Mesenchymal stem cell (in vitro differentiated cells and primary cell): ENCODE measurements around the gene PSMG3.
A peak's percentile ranks its signal among the peaks of the same experiment; 100 is the strongest.

ENCODE experiments used
- DNase-seq: peaks from one replicate; pipeline ENCODE4 v3.0.0-alpha.2; 2013
- H2AFZ ChIP-seq: one replicate; pipeline ENCODE4 v1.6.1; 2013; ENCODE audit warnings: low read depth, mild to moderate bottlenecking, control low read depth, inconsistent platforms, low read length, moderate library complexity
- H2AK5ac ChIP-seq: 2 replicates; pipeline ENCODE4 v1.6.1; 2013; ENCODE audit warnings: low read length, moderate library complexity, mild to moderate bottlenecking, inconsistent platforms; ENCODE audit not compliant: severe bottlenecking
- H2BK120ac ChIP-seq: one replicate; pipeline ENCODE4 v1.6.1; 2013; ENCODE audit warnings: low read depth, mild to moderate bottlenecking, inconsistent platforms, low read length, moderate library complexity
- H2BK12ac ChIP-seq, 2 experiments: one replicate each; pipeline ENCODE4 v1.6.1; 2013; ENCODE audit warnings: inconsistent platforms in 2 of 2, low read length in 2 of 2, mild to moderate bottlenecking in 2 of 2, moderate library complexity in 2 of 2, control low read depth in 1 of 2
- H2BK15ac ChIP-seq: one replicate; pipeline ENCODE4 v1.6.1; 2013; ENCODE audit warnings: mild to moderate bottlenecking, low read depth, inconsistent platforms; ENCODE audit not compliant: poor library complexity, severe bottlenecking
- H2BK5ac ChIP-seq: 2 replicates; pipeline ENCODE4 v1.6.1; 2013; ENCODE audit warnings: low read depth, mild to moderate bottlenecking, low read length, control low read depth, inconsistent platforms; ENCODE audit not compliant: poor library complexity, severe bottlenecking
- H3K14ac ChIP-seq, 2 experiments: one replicate each; pipeline ENCODE4 v1.6.1; 2013; ENCODE audit warnings: inconsistent platforms in 2 of 2, low read length in 2 of 2, control low read depth in 1 of 2, mild to moderate bottlenecking in 1 of 2, moderate library complexity in 1 of 2
- H3K18ac ChIP-seq, 2 experiments: one replicate each; pipeline ENCODE4 v1.6.1; 2013; ENCODE audit warnings: inconsistent platforms in 2 of 2, low read length in 2 of 2, control low read depth in 1 of 2, low read depth in 1 of 2, mild to moderate bottlenecking in 1 of 2
- H3K23ac ChIP-seq, 2 experiments: one replicate each; pipeline ENCODE4 v1.6.1; 2013; ENCODE audit warnings: inconsistent platforms in 2 of 2, low read length in 2 of 2, mild to moderate bottlenecking in 2 of 2, moderate library complexity in 2 of 2, control low read depth in 1 of 2
- H3K27ac ChIP-seq: 2 replicates; pipeline ENCODE4 v1.5.1; 2013; ENCODE audit warnings: mild to moderate bottlenecking, moderate library complexity, low read length, control low read depth, inconsistent platforms; ENCODE audit not compliant: poor library complexity, severe bottlenecking
- H3K27me3 ChIP-seq, 2 experiments: 2 replicates each; pipeline versions ENCODE4 v1.6.1 to v1.7.0; 2013; ENCODE audit warnings: low read length in 2 of 2, mild to moderate bottlenecking in 2 of 2, moderate library complexity in 2 of 2, control low read depth in 1 of 2, inconsistent platforms in 1 of 2; ENCODE audit not compliant: control insufficient read depth in 1 of 2, insufficient read depth in 1 of 2
- H3K36me3 ChIP-seq, 2 experiments: 2 replicates each; pipeline versions ENCODE4 v1.6.1 to v1.7.0; 2013; ENCODE audit warnings: low read length in 2 of 2, control low read depth in 1 of 2, inconsistent platforms in 1 of 2, low read depth in 1 of 2, mild to moderate bottlenecking in 1 of 2; ENCODE audit not compliant: insufficient read depth in 2 of 2, control insufficient read depth in 1 of 2
- H3K4ac ChIP-seq, 2 experiments: one replicate each; pipeline ENCODE4 v1.6.1; 2013; ENCODE audit warnings: inconsistent platforms in 2 of 2, low read length in 2 of 2, mild to moderate bottlenecking in 2 of 2, moderate library complexity in 2 of 2, control low read depth in 1 of 2, low read depth in 1 of 2
- H3K4me1 ChIP-seq: 2 replicates; pipeline ENCODE4 v1.6.1; 2013; ENCODE audit warnings: low read depth, low read length, control low read depth; ENCODE audit not compliant: control insufficient read depth, insufficient read depth
- H3K4me2 ChIP-seq: 2 replicates; pipeline ENCODE4 v1.6.1; 2013; ENCODE audit warnings: low read length, mild to moderate bottlenecking, inconsistent platforms; ENCODE audit not compliant: poor library complexity, severe bottlenecking
- H3K4me3 ChIP-seq, 2 experiments: 2 replicates each; pipeline versions ENCODE4 v1.5.1 to v1.7.0; 2013; ENCODE audit warnings: low read length in 2 of 2, mild to moderate bottlenecking in 2 of 2, control low read depth in 1 of 2, low read depth in 1 of 2; ENCODE audit not compliant: insufficient read depth in 1 of 2
- H3K79me1 ChIP-seq: replicated peaks from 2 replicates; pipeline ENCODE4 v1.6.1; 2013; ENCODE audit warnings: mild to moderate bottlenecking, control low read depth, low read length, inconsistent platforms; ENCODE audit not compliant: poor library complexity, severe bottlenecking
- H3K9ac ChIP-seq: 2 replicates; pipeline ENCODE4 v1.7.0; 2013; ENCODE audit warnings: mild to moderate bottlenecking, low read length, moderate library complexity
- H3K9me3 ChIP-seq: 2 replicates; pipeline ENCODE4 v1.7.0; 2013; ENCODE audit warnings: mild to moderate bottlenecking, low read length; ENCODE audit not compliant: control insufficient read depth
- H4K8ac ChIP-seq: one replicate; pipeline ENCODE4 v1.6.1; 2013; ENCODE audit warnings: inconsistent platforms, mild to moderate bottlenecking, low read length, moderate library complexity
- H4K91ac ChIP-seq: one replicate; pipeline ENCODE4 v1.6.1; 2013; ENCODE audit warnings: mild to moderate bottlenecking, low read length, inconsistent platforms
- WGBS: methylation state at CpG from one replicate; pipeline ENCODE4 v1.1.7; 2013; ENCODE audit warnings: mixed read lengths; 5-methylcytosine and 5-hydroxymethylcytosine counted together

Gene PSMG3

DNA sequence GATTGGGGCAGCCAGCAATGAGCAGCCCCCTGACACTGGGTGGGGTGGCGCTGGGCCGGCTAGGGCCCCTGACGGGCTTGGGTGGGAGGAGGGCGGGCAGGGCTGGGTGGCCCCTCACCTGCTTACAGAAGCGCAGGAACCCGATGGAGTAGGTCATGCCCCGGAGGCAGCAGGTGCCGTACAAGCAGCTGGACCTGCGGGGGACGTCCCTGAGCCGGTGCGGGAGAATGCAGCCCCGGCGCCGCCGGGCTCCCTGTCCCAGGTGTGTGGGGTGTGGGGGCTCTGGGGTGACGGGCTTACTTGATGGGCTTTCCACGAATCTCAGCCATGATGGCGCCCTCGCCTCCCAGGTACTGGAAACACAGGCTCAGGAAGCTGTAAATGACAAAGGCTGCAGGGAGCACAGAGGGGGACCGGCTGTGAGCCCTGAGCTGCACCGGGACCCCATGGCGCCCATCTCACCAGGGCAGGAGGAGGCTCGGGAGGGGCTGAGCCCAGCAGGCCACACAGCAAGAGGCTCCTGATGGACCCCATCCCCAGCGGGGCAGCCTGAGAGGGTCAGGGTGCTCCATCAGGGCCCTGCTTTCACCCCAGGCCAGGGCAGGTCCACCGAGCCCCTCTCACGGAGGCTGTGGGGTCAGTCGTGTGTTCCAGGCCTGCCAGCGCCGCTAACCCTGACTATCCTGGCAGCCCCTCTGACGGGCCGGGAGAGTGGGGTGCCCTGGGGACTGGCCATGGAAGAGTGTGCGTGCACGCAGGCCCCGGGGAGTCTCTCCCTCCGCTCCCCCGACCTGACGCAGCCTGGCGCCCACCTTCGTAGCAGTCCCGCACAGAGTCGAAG lies 19.6 kb downstream of the PSMG3 start:
- no peak overlapping the region for H3K23ac ChIP-seq
- H4K91ac ChIP-seq = peak overlapping the region; percentile 47
- no peak overlapping the region for H3K18ac ChIP-seq
- peaks cover 15% of the 10 kb centered on the region for H3K4me1 ChIP-seq
- peak overlapping the region; percentile 32 for H4K8ac ChIP-seq
- no peak overlapping the region for H2BK120ac ChIP-seq
- no peaks in the 10 kb centered on the region for H3K79me1 ChIP-seq
- no peak overlapping the region for H3K14ac ChIP-seq
- no peak overlapping the region for H3K4me2 ChIP-seq
- peak overlapping the region in 1 of 2 experiments; percentile 43 for H3K4ac ChIP-seq
- no peak overlapping the region for H3K9ac ChIP-seq
- no peak overlapping the region for H2AK5ac ChIP-seq
- H3K4me3 ChIP-seq = no peak overlapping the region
- no peak overlapping the region for H3K27ac ChIP-seq
- WGBS = 92% methylated on average over 42 of the region's 42 CpGs
- no peak overlapping the region for H2BK15ac ChIP-seq
- H3K27me3 ChIP-seq = peaks cover 0 to 4% of the 10 kb centered on the region in 2 experiments
- peaks cover 0 to 56% of the 10 kb centered on the region in 2 experiments for H3K36me3 ChIP-seq
- H3K9me3 ChIP-seq = no peaks in the 10 kb centered on the region
- H2AFZ ChIP-seq = no peak overlapping the region
- no peak overlapping the region for H2BK5ac ChIP-seq
- peak; percentile 4 for DNase-seq
- no peak overlapping the region for H2BK12ac ChIP-seq

DNA sequence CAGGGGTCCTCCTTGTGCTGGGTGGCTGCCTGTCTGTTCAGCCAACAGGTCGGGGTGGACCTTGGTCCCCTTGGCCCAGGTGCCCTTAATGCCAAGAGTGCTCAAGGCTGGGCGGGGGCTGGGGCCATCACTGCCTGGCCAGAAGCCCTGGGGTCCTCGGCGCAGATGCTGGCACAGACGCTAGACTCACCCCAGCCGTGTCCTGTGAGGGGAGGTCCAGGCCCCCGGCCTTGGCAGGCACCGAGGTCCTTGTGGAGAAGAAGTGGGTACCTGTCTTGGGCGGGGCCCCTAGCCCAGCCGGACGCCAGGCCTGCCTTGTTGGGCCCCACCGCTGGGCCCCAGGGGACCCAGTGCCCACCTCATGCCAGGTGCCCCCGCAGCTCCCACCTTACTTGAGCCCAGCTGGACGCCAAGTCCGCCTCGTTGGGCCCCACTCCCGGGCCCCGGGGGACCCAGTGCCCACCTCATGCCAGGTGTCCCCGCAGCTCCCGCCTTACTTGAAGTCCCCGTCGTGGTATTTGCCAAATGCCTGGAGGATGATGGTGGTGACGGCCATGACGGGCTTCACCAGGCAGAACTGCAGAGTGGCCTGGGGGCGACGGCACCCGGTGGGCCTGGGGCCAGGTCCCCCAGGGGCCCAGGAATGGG lies 20.4 kb downstream of the PSMG3 start:
- no peak overlapping the region for H3K4ac ChIP-seq
- H3K4me2 ChIP-seq = no peak overlapping the region
- peak; percentile 2 for DNase-seq
- no peak overlapping the region for H3K27ac ChIP-seq
- H4K8ac ChIP-seq = no peak overlapping the region
- H2AK5ac ChIP-seq = no peak overlapping the region
- H3K23ac ChIP-seq = no peak overlapping the region
- no peak overlapping the region for H2BK5ac ChIP-seq
- peaks cover 0 to 63% of the 10 kb centered on the region in 2 experiments for H3K36me3 ChIP-seq
- no peak overlapping the region for H3K14ac ChIP-seq
- no peak overlapping the region for H3K9ac ChIP-seq
- H4K91ac ChIP-seq = no peak overlapping the region
- no peaks in the 10 kb centered on the region for H3K9me3 ChIP-seq
- H3K27me3 ChIP-seq = peaks cover 0 to under 1% of the 10 kb centered on the region in 2 experiments
- no peak overlapping the region for H2BK12ac ChIP-seq
- no peak overlapping the region for H2BK15ac ChIP-seq
- peaks cover 8% of the 10 kb centered on the region for H3K4me1 ChIP-seq
- no peaks in the 10 kb centered on the region for H3K79me1 ChIP-seq
- H2AFZ ChIP-seq = no peak overlapping the region
- no peak overlapping the region for H2BK120ac ChIP-seq
- 93% methylated on average over 27 of the region's 27 CpGs for WGBS
- H3K18ac ChIP-seq = no peak overlapping the region
- no peak overlapping the region for H3K4me3 ChIP-seq

GRCh38 chr7:1548944-1549343 lies 20.9 kb downstream of the PSMG3 start:
- no peak overlapping the region for H3K27ac ChIP-seq
- H2BK12ac ChIP-seq = no peak overlapping the region
- H3K14ac ChIP-seq = peak overlapping the region in 1 of 2 experiments; percentile 24
- H3K23ac ChIP-seq = no peak overlapping the region
- peak overlapping the region; percentile 3 for H4K91ac ChIP-seq
- no peak overlapping the region for H4K8ac ChIP-seq
- no peaks in the 10 kb centered on the region for H3K9me3 ChIP-seq
- no peak overlapping the region for H3K4ac ChIP-seq
- no peaks in the 10 kb centered on the region for H3K79me1 ChIP-seq
- H2BK15ac ChIP-seq = no peak overlapping the region
- no peak overlapping the region for H2BK120ac ChIP-seq
- peaks cover 4% of the 10 kb centered on the region for H3K4me1 ChIP-seq
- H3K18ac ChIP-seq = no peak overlapping the region
- no peak overlapping the region for H3K4me2 ChIP-seq
- H3K27me3 ChIP-seq = no peaks in the 10 kb centered on the region
- no peak overlapping the region for H3K4me3 ChIP-seq
- H3K9ac ChIP-seq = no peak overlapping the region
- no peak overlapping the region for H2AK5ac ChIP-seq
- WGBS = 89% methylated on average over 14 of the region's 14 CpGs
- no peak overlapping the region for H2BK5ac ChIP-seq
- no peak overlapping the region for H2AFZ ChIP-seq
- peak; percentile 18 for DNase-seq
- H3K36me3 ChIP-seq = peaks cover under 1 to 69% of the 10 kb centered on the region in 2 experiments

DNA sequence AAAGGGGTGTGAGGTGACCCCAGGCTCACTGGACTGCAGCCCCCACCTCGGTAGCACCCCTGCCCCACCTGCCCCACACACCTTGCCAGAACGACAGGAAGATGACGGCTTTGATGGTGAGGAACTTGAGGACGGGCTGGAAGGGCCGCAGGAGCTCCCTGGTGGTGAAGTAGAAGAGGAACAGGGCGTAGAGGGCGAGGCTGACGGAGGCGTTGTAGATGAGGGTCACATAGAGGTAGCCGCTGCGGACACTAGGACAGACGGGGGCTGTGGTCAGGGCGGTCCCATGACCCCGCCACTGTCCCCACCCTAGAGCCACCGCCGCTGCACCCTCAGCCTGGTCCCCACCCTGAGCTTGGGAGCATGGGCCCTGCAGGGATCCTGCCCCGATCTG lies 21.4 kb downstream of the PSMG3 start:
- H2BK120ac ChIP-seq = no peak overlapping the region
- H3K4me1 ChIP-seq = peaks cover 2% of the 10 kb centered on the region

More for the DNA sequence above, 21.4 kb downstream of the PSMG3 start:
- Histone ChIP-seq H3K27me3 (no peaks in the 10 kb centered on the region), H3K4me2 (no peak overlapping the region), H3K18ac (no peak overlapping the region), H3K27ac (no peak overlapping the region), H3K36me3 (peaks cover 2 to 74% of the 10 kb centered on the region in 2 experiments), H2BK5ac (no peak overlapping the region), H4K91ac (no peak overlapping the region), H3K79me1 (no peaks in the 10 kb centered on the region), H3K4me3 (no peak overlapping the region), H3K9ac (no peak overlapping the region), H3K23ac (no peak overlapping the region), H2AFZ (no peak overlapping the region), H2BK12ac (no peak overlapping the region), H3K4ac (no peak overlapping the region), H3K14ac (no peak overlapping the region), H4K8ac (no peak overlapping the region), H2AK5ac (no peak overlapping the region), H3K9me3 (no peaks in the 10 kb centered on the region), H2BK15ac (no peak overlapping the region)
- 85% methylated on average over 15 of the region's 17 CpGs for WGBS
- DNase-seq = peak; percentile 31
